ENCODE measurements around the gene SUPT6H. TPM values are rescaled to one million over a fixed set of nuclear protein-coding genes. Genes with fewer than 3 reads are reported as not detected.

Gene SUPT6H
- total RNA-seq (2021; fragmentation: NEBNext Ultra II Directional; extraction: Animal tissue kit (Norgen Biotek cat#: 25700)), result 10 to 100 TPM; 72.7 to 79.7 (median 74.0) TPM
- long read RNA-seq, partial matches to known transcripts, result 22 of 23 reads
- long read RNA-seq, other reads (novel, unspliced or antisense), result 1 of 23 reads

GRCh38 chr17:28661635-28662526, at the start of gene SUPT6H, which contains the start of gene SDF2:
SUPT6H (plus strand) TSS chr17:28662205; CDS start chr17:28673402, 11,197 bp downstream.
SDF2 (minus strand) TSS chr17:28661906; CDS start chr17:28661876, 30 bp downstream.
- Mint-ChIP-seq H3K27me3 (ENCODE audit: insufficient read depth) (peaks cover 6% of the 10 kb centered on the region), H3K27ac (peak within 1 kb of the TSS; percentile 100), H3K9me3 (no peaks in the 10 kb centered on the region), H3K4me1 (ENCODE audit: low read depth) (peaks cover 55% of the 10 kb centered on the region), H3K4me3 (peak within 1 kb of the TSS; percentile 99), H3K36me3 (ENCODE audit: low read depth) (peaks cover 48% of the 10 kb centered on the region)
- peak; percentile 29 for TF ChIP-seq CTCF (IDR thresholded peaks at IDR 0.05)
- DNase-seq, result peak; percentile 76

GRCh38 chr17:28612531-28612930, 49.5 kb upstream of the SUPT6H start:
- H3K27me3 Mint-ChIP-seq (ENCODE audit: insufficient read depth), result peaks cover 5% of the 10 kb centered on the region
- DNase-seq, result no peak
- no peaks in the 10 kb centered on the region; the same call in 1 of the 2 replicates for H3K4me1 Mint-ChIP-seq (ENCODE audit: low read depth)
- no peaks in the 10 kb centered on the region for H3K9me3 Mint-ChIP-seq
- peaks cover 33% of the 10 kb centered on the region for H3K36me3 Mint-ChIP-seq (ENCODE audit: low read depth)
- no peak overlapping the region for H3K4me3 Mint-ChIP-seq
- no peak overlapping the region for H3K27ac Mint-ChIP-seq
- TF ChIP-seq CTCF (IDR thresholded peaks at IDR 0.05), result no peak

GRCh38 chr17:28612936-28613872, 48.8 kb upstream of the SUPT6H start:
- Mint-ChIP-seq H3K27me3 (ENCODE audit: insufficient read depth) (peaks cover 5% of the 10 kb centered on the region), H3K9me3 (no peaks in the 10 kb centered on the region), H3K27ac (peak overlapping the region; percentile 57; the same call in 1 of the 2 replicates), H3K36me3 (ENCODE audit: low read depth) (peaks cover 33% of the 10 kb centered on the region), H3K4me1 (ENCODE audit: low read depth) (no peaks in the 10 kb centered on the region; the same call in 1 of the 2 replicates), H3K4me3 (no peak overlapping the region)
- no peak for DNase-seq
- TF ChIP-seq CTCF (IDR thresholded peaks at IDR 0.05), result peak; percentile 79

- Mint-ChIP-seq H3K9me3 (no peaks in the 10 kb centered on the region), H3K27me3 (ENCODE audit: insufficient read depth) (peaks cover 5% of the 10 kb centered on the region), H3K4me1 (ENCODE audit: low read depth) (no peaks in the 10 kb centered on the region; the same call in 1 of the 2 replicates), H3K36me3 (ENCODE audit: low read depth) (peaks cover 37% of the 10 kb centered on the region), H3K4me3 (no peak within 1 kb of the TSS), H3K27ac (peak within 1 kb of the TSS; percentile 57)
- DNase-seq, result no peak
- no peak for TF ChIP-seq CTCF (IDR thresholded peaks at IDR 0.05)
Measured at GRCh38 chr17:28613931-28614381, 48.0 kb upstream of the SUPT6H start, which contains the start of gene RSKR. RSKR (minus strand) TSS chr17:28614185; CDS start chr17:28614161, 24 bp downstream.

All from HFFc6 (cell line).